Measurements from ENCODE around the gene CSNK1A1.

DNA sequence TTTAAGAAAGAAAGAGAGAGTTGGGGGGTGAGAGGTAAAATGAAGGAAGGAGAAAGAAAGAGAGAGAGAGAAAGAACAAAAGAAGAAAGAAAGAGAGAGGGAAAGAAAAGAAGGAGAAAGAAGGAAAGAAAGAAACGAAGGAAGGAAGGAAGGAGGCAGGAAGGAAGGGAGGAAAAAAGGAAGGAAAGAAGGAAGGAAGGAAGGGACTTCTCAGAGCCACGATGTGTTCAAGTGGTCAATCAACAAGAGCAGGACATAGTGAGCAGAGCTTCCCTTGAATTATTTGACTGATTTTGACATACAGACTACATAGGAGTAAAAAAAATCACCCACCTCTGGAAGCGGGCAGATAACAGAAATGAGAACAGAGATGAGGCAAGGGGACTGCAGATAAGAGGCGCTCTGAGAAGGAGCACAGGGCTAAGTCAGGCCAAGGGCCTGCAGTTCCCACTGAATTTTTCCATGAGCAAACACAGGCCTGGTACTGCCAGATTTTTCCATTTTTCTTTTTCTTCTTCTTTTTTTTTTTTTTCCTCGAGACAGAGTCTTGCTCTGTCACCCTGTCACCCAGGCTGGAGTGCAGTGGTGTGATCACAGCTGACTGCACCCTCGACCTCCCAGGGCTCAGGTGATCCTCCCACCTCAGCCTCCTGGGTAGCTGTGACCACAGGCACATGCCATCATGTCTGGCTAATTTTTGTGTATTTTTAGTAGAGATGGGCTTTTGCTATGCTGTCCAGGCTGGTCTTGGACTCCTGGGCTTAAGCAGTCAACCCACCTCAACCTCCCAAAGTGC, 94.4 kb downstream of the CSNK1A1 start:
- TF ChIP-seq, protein P1, sequence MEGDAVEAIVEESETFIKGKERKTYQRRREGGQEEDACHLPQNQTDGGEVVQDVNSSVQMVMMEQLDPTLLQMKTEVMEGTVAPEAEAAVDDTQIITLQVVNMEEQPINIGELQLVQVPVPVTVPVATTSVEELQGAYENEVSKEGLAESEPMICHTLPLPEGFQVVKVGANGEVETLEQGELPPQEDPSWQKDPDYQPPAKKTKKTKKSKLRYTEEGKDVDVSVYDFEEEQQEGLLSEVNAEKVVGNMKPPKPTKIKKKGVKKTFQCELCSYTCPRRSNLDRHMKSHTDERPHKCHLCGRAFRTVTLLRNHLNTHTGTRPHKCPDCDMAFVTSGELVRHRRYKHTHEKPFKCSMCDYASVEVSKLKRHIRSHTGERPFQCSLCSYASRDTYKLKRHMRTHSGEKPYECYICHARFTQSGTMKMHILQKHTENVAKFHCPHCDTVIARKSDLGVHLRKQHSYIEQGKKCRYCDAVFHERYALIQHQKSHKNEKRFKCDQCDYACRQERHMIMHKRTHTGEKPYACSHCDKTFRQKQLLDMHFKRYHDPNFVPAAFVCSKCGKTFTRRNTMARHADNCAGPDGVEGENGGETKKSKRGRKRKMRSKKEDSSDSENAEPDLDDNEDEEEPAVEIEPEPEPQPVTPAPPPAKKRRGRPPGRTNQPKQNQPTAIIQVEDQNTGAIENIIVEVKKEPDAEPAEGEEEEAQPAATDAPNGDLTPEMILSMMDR (IDR thresholded peaks at IDR 0.05 in 4 of 5, conservative IDR thresholded peaks at IDR 0.05 in 1 of 5) = no peak
- TF ChIP-seq POLR2A (IDR thresholded peaks at IDR 0.05) = no peak
